Measurements from ENCODE around the gene FCGR3A.
"Not testable (repeated sequence)": the region's sequence is repeated elsewhere in the genome, so short reads cannot be mapped to it uniquely, and the experiment has no call there.

FCGR3A gene

GRCh38 chr1:161556143-161556542 is 6.5 kb upstream of the FCGR3A start:
- not testable (repeated sequence) for DNase-seq

GRCh38 chr1:161554815-161555417 is 5.3 kb upstream of the FCGR3A start:
- not testable (repeated sequence) for DNase-seq

GRCh38 chr1:161554340-161554739 is 4.7 kb upstream of the FCGR3A start:
- DNase-seq: not testable (repeated sequence)

GRCh38 chr1:161553631-161554030 is 4.0 kb upstream of the FCGR3A start:
- not testable (repeated sequence) for DNase-seq

- DNase-seq: not testable (repeated sequence)
These were observed 1.3 kb upstream of the FCGR3A start for GRCh38 chr1:161550942-161551341.

GRCh38 chr1:161548749-161549406 is 740 bp downstream of the FCGR3A start:
- not testable (repeated sequence) for DNase-seq

- not testable (repeated sequence) for DNase-seq
These were observed 1.4 kb downstream of the FCGR3A start for GRCh38 chr1:161547995-161548741.

- not testable (repeated sequence) for DNase-seq
These were observed 4.5 kb downstream of the FCGR3A start for GRCh38 chr1:161545005-161545731.

GRCh38 chr1:161543125-161543524 is 6.5 kb downstream of the FCGR3A start:
- not testable (repeated sequence) for DNase-seq

- not testable (repeated sequence) for DNase-seq
These were observed 7.5 kb downstream of the FCGR3A start for GRCh38 chr1:161542091-161542559.

- DNase-seq: not testable (repeated sequence)
These were observed 9.1 kb downstream of the FCGR3A start for GRCh38 chr1:161540570-161540960.

GRCh38 chr1:161539731-161540569 is 9.7 kb downstream of the FCGR3A start:
- peak; percentile 79 for DNase-seq

- DNase-seq: not testable (repeated sequence)
These were observed 10.6 kb downstream of the FCGR3A start for GRCh38 chr1:161538925-161539479.

GRCh38 chr1:161537068-161537669 is 12.4 kb downstream of the FCGR3A start:
- DNase-seq: not testable (repeated sequence)

GRCh38 chr1:161532644-161533567 is 16.7 kb downstream of the FCGR3A start:
- not testable (repeated sequence) for DNase-seq

GRCh38 chr1:161531986-161532643 is 17.5 kb downstream of the FCGR3A start:
- no peak for DNase-seq

GRCh38 chr1:161530671-161531641 is 18.7 kb downstream of the FCGR3A start:
- DNase-seq: peak; percentile 92

GRCh38 chr1:161530158-161530557 is 19.5 kb downstream of the FCGR3A start:
- peak; percentile 37 for DNase-seq

Measured in HCEC 1CT (cell line).